ENCODE results near the gene ZNF516. TPM values are rescaled to one million over a fixed set of nuclear protein-coding genes. Genes with fewer than 3 reads are reported as not detected.
A peak's percentile ranks its signal among the peaks of the same experiment; 100 is the strongest.

Gene ZNF516
- total and polyA plus RNA-seq, 2 of the 13 experiments (the other 11 are each of a cell fraction or from before 2014, with no cell fraction given) = 16.6 to 18.7 TPM

GRCh38 chr18:76502551-76502950 lies 7.5 kb upstream of the ZNF516 start:
- BruUV-seq (replicated peaks) = no TSS peak
- no peak for FAIRE-seq
- WGBS (ENCODE audit: low lambda C conversion rate) = 28% methylated on average over 7 of the region's 7 CpGs
- Histone ChIP-seq H3K27ac (ENCODE audit: extremely low read length, insufficient read depth, low read length) (no peak overlapping the region), H2AFZ (ENCODE audit: low read length) (no peak overlapping the region), H3K36me3 (replicated peaks in 1 of 2; ENCODE audit: control insufficient read depth in 1 of 2, insufficient read depth in 2 of 2, low read length in 2 of 2) (no peaks in the 10 kb centered on the region), H3K4me3 (replicated peaks in 1 of 3; ENCODE audit: insufficient read depth in 1 of 3, low read depth in 2 of 3, low read length in 3 of 3) (no peak overlapping the region), H4K20me1 (ENCODE audit: insufficient read depth, low read length) (no peaks in the 10 kb centered on the region), H3K79me2 (ENCODE audit: insufficient read depth, low read length) (no peaks in the 10 kb centered on the region), H3K27me3 (ENCODE audit: control insufficient read depth in 1 of 2, insufficient read depth in 2 of 2, low read length in 2 of 2) (peaks cover 1 to 18% of the 10 kb centered on the region in 2 experiments; a peak in 2 of 5 replicates), H3K9me3 (ENCODE audit: low read length) (no peaks in the 10 kb centered on the region), H3K4me1 (ENCODE audit: insufficient read depth, low read length) (peaks cover 24% of the 10 kb centered on the region), H3K9ac (ENCODE audit: insufficient read depth, low read depth, low read length) (no peak overlapping the region), H3K4me2 (ENCODE audit: low read depth, low read length) (peak overlapping the region; percentile 37)
- in situ Hi-C loops (cut with HindIII; ENCODE audit: extremely low pct_ligation_motif_present, low pct_unique_long_range_greater_than_20kb) (no loop called here), intact Hi-C loops (cut with micrococcal nuclease; ENCODE audit: unreplicated experiment) (no loop called here)
- peak; percentile 83 for DNase-seq (ENCODE audit: low spot score)
- CTCF ChIA-PET (ENCODE audit: low intra/inter-chr PET ratio, low total read pairs) = no interaction called here
- POLR2A ChIA-PET = interaction anchor here (1.4 kb wide), 1 partner anchor 9 kb away, joined by 22 read pairs; the partner anchor contains the start of gene ZNF516
- ATAC-seq = peak; percentile 78
- TF ChIP-seq ARHGAP35 (CRISPR knock-in tag; IDR thresholded peaks at IDR 0.05; ENCODE audit: borderline replicate concordance) = no peak
- no peak for TF ChIP-seq ZNF547 (CRISPR knock-in tag; IDR thresholded peaks at IDR 0.05)
- peak; percentile 33; the same call in 1 of the 2 replicates for TF ChIP-seq ARID5B (CRISPR knock-in tag; IDR thresholded peaks at IDR 0.05)
- no peak for TF ChIP-seq ZNF44 (CRISPR knock-in tag; IDR thresholded peaks at IDR 0.05)
- TF ChIP-seq CEBPG (CRISPR knock-in tag; IDR thresholded peaks at IDR 0.05) = peak; percentile 87
- TF ChIP-seq, protein P1, sequence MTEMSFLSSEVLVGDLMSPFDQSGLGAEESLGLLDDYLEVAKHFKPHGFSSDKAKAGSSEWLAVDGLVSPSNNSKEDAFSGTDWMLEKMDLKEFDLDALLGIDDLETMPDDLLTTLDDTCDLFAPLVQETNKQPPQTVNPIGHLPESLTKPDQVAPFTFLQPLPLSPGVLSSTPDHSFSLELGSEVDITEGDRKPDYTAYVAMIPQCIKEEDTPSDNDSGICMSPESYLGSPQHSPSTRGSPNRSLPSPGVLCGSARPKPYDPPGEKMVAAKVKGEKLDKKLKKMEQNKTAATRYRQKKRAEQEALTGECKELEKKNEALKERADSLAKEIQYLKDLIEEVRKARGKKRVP (CRISPR knock-in tag; IDR thresholded peaks at IDR 0.05) = peak in 1 of 2 experiments; percentile 98; a peak in 2 of 4 replicates
- peak; percentile 89; the same call in 1 of the 2 replicates for TF ChIP-seq CEBPB (IDR thresholded peaks at IDR 0.05; ENCODE audit: borderline replicate concordance, low read depth, low read length)
- peak; percentile 36; the same call in 1 of the 2 replicates for TF ChIP-seq HNF4G (IDR thresholded peaks at IDR 0.05; ENCODE audit: borderline replicate concordance, low read depth, low read length)
- TF ChIP-seq HNF4G (CRISPR knock-in tag; IDR thresholded peaks at IDR 0.05; ENCODE audit: borderline replicate concordance, low read depth) = no peak
- TF ChIP-seq ZNF816 (CRISPR knock-in tag; IDR thresholded peaks at IDR 0.05; ENCODE audit: borderline replicate concordance) = no peak
- peak; percentile 83 for TF ChIP-seq ZBTB21 (CRISPR knock-in tag; IDR thresholded peaks at IDR 0.05)
- 0 out of 4 replicates have a peak, but pooled peaks of 1 of the 2 experiments have one; percentile 7 for TF ChIP-seq EP300 (IDR thresholded peaks at IDR 0.05; ENCODE audit: low read depth in 2 of 2, low read length in 2 of 2)
- TF ChIP-seq EP300 (CRISPR knock-in tag; IDR thresholded peaks at IDR 0.05; ENCODE audit: borderline replicate concordance) = no peak
- no peak for TF ChIP-seq FOXA1 (IDR thresholded peaks at IDR 0.05)
- peak; percentile 18; the same call in 1 of the 2 replicates for TF ChIP-seq FOXA1 (CRISPR knock-in tag; IDR thresholded peaks at IDR 0.05)
- TF ChIP-seq SETDB1 (CRISPR knock-in tag; IDR thresholded peaks at IDR 0.05; ENCODE audit: borderline replicate concordance) = no peak
- no peak for TF ChIP-seq TMF1 (CRISPR knock-in tag; IDR thresholded peaks at IDR 0.05; ENCODE audit: low read depth)
- peak; percentile 23; the same call in 1 of the 2 replicates for TF ChIP-seq SALL1 (CRISPR knock-in tag; IDR thresholded peaks at IDR 0.05)
- TF ChIP-seq FOXK2 (IDR thresholded peaks at IDR 0.05) = no peak
- no peak for TF ChIP-seq ISL2 (CRISPR knock-in tag; IDR thresholded peaks at IDR 0.05)
- TF ChIP-seq SOX6 (IDR thresholded peaks at IDR 0.05) = no peak
- TF ChIP-seq SOX6 (CRISPR knock-in tag; IDR thresholded peaks at IDR 0.05) = peak; percentile 15; the same call in 1 of the 2 replicates
- TF ChIP-seq HNF4A (CRISPR knock-in tag; IDR thresholded peaks at IDR 0.05) = peak; percentile 62
- 0 out of 2 replicates have a peak, but pooled peaks have one; percentile 47 for TF ChIP-seq CHD4 (IDR thresholded peaks at IDR 0.05; ENCODE audit: borderline replicate concordance, low read length)
